OCI-LY1 (cell line): ENCODE results near the gene N4BP3.

Experiments
- EZH2 ChIP-seq: fragments of 200-600 bp; sonication (generic), shearing (Covaris generic); IDR thresholded peaks from 2 replicates; pipeline ENCODE4 v1.8.0; 2017; ENCODE audit warnings: borderline replicate concordance, mixed run types, mild to moderate bottlenecking, antibody characterized with exemption, low read length, moderate library complexity, mixed read lengths
- TF ChIP-seq, protein P1 (sequence below): fragments of 200-600 bp; sonication (generic), shearing (Covaris generic); IDR thresholded peaks from 2 replicates; pipeline ENCODE4 v1.5.1; 2017; ENCODE audit warnings: mild to moderate bottlenecking, antibody characterized with exemption, low read length, moderate library complexity, mixed read lengths

DNA sequence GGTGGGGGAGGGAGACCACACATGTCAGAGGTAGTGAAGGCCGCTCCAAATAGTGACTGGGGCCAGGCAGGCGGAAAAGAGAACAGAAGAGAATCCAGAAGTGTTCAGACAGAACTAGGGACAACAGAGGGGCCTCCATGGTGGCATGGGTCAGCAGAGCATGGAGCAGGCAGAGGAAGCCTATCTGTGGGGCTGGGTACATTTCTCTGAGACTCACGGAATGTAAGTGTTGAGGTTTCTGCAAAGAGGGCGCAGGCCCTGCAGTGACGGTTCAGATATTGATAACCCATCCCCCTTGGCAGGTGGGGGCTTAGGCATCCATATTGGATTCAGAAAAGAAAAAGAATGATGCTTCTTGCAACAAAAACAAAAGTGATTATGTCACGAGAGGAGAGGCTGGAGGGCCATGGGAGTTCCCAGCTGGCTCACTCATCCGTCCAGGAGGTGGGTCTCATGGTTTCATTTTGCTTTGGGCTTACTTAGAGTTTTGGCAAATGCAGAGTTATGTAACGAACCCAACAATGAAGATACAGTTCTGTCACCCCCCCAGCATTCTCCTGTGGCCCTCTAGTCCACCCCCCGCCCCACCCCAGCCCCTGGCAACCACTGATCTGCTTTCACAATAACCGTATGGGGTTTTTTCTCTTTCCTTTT lies 12.0 kb downstream of the N4BP3 start:
- TF ChIP-seq, protein P1, sequence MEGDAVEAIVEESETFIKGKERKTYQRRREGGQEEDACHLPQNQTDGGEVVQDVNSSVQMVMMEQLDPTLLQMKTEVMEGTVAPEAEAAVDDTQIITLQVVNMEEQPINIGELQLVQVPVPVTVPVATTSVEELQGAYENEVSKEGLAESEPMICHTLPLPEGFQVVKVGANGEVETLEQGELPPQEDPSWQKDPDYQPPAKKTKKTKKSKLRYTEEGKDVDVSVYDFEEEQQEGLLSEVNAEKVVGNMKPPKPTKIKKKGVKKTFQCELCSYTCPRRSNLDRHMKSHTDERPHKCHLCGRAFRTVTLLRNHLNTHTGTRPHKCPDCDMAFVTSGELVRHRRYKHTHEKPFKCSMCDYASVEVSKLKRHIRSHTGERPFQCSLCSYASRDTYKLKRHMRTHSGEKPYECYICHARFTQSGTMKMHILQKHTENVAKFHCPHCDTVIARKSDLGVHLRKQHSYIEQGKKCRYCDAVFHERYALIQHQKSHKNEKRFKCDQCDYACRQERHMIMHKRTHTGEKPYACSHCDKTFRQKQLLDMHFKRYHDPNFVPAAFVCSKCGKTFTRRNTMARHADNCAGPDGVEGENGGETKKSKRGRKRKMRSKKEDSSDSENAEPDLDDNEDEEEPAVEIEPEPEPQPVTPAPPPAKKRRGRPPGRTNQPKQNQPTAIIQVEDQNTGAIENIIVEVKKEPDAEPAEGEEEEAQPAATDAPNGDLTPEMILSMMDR, result no peak
- TF ChIP-seq EZH2, result no peak
